GM21526 (cell line): ENCODE results near the gene SLC7A5.

Experiments
- ATAC-seq: cut with Tn5 transposase; IDR thresholded peaks from one replicate; pipeline ENCODE4 v1.9.1; 2021; ENCODE audit warnings: moderate library complexity; ENCODE audit not compliant: unreplicated experiment, low FRiP score

SLC7A5 gene

GRCh38 chr16:87847785-87848675 is 21.3 kb downstream of the SLC7A5 start:
- no peak for ATAC-seq

- no peak for ATAC-seq
Observed at GRCh38 chr16:87847467-87847784, 21.9 kb downstream of the SLC7A5 start.

GRCh38 chr16:87846705-87847466 is 22.4 kb downstream of the SLC7A5 start:
- no peak for ATAC-seq

- ATAC-seq: no peak
Observed at GRCh38 chr16:87845807-87846619, 23.3 kb downstream of the SLC7A5 start.

DNA sequence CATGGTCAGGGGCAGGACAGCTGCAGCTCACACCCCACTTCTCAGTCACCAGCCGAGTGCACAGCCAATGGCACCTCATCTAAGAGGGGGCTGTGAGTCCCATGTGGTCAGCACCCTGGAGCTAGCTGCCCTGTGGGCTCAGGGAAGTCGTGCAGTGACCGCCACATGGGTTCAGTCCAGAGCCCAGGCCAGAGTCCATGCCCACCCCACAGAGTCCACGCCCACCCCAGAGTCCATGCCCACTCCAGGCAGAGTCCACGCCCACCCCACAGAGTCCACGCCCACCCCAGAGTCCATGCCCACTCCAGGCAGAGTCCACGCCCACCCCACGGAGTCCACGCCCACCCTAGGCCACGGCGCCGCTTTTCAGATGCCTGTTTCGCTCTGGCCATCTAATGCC is 24.1 kb downstream of the SLC7A5 start:
- no peak for ATAC-seq

DNA sequence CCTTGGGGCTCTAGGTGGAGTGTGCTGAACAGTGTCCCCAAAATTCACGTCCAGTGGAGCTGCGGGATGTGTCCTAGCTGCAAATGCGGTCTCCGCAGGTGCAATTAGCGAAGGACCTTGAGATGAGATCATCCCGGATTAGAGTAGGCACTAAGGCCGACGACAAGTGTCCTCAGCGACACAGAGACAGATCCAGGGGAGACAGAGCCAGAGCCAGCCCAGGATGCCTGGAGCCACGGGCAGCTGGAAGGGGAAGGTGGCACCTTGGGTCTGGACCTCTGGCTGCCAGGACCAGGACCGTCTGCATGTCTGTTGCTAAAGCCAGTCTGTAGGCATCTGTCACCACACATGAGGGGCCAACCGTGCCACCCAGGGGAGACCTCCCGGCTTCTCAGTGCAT is 24.5 kb downstream of the SLC7A5 start:
- ATAC-seq: no peak

DNA sequence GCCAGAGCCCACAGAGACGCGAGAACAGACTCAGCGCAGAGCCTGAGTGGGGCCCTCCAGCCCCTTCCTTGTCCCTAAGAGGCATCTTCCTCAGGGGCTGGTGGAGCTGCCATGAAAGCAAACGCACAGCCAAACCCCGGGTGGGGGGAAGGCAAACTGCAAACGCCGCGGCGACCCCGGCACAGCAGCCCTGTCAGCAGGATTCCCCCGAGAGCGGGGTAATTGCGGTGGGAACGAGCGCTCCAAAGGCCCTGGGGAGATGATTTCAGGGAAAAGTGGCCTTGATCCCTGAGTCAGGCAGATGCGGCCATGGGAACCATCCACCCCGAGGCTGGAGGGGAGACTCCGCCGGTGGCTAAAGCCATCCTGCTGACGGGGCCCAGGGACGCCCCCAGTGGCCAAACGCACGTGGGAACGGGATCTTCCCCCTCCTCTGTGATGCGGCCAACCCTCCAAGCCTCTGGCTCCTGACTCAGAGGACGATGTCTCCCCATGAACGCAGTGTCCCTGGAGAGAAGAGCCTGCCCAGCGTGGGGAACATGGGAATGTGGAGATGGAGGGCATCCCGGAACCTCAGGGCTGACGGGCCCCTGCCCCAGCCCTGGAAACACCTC is 25.1 kb downstream of the SLC7A5 start:
- ATAC-seq: no peak

- no peak for ATAC-seq
Observed at GRCh38 chr16:87843678-87844105, 25.6 kb downstream of the SLC7A5 start.

DNA sequence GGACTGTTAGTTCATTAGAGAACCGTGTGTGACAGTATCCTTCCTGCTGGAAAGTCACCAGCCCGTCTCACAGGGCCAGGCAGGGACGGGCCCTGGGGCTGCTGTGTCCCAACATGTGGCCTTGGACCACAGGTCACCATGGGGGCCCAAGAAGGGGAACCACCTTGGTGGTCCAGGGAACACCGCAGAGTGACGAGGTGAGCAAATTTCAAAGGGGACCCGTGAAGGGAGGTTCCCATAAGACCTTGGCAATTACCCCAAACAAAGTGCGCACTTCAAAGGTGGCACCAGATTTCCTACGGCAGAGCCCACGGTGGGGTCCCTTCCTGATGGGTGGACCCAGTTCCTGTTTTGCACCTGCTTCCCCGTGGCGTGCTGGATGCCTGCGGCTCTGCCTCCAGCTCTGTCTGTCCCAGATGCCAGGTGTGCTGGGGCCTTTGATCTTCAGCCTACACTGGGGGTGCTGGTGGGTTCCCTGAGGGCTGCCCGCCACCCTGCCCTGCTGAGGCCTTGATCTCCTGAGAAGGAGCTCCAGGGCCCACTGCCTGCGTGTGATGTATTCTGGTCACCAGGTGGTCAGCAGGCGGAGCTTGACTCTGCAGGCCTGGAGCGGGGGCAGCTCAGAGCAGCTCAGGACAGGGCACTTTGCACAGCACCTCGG is 27.0 kb downstream of the SLC7A5 start:
- ATAC-seq: no peak

DNA sequence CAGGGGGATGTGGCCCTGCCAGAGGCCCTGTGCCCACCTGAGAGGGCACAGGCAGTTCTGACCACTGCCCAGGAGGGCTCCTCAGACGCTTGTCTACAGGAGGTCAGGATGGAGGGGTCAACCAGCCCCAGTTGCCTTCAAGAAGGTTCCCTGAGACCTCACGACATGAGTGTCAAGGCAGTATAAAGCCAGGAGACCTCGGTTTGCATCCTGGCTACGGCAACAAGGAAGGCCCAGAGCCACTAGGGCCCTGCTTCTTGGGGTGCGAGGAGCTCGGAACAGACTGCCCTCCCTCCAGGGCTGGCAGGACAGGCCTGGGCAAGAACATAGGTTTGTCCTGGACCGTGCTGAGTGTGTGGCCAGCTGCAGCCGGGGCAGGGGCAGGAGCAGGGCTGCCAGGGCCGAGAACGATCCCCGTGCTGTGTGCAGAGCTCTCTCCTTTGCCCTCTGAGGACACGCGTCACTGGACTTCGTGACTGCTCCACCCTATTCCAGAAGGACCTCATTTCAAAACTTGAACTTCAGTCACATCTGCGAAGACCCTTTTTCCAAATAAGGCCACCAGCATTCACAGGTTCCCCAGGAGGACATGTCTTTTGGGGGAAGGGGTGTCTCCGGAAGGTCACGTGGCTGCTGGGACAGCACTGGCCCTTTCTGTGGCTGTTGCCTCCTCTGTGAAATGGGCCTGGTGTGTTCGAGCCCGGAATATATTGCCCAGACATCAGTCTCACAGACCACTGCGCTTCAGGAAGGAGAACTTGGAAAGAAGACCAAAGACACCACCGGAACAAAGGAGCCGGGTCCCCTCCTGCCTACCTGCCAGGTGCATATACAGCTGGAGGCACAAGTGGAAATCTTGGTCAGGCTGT is 27.7 kb downstream of the SLC7A5 start:
- no peak for ATAC-seq

- ATAC-seq: no peak
Observed at GRCh38 chr16:87840271-87840978, 28.9 kb downstream of the SLC7A5 start.

DNA sequence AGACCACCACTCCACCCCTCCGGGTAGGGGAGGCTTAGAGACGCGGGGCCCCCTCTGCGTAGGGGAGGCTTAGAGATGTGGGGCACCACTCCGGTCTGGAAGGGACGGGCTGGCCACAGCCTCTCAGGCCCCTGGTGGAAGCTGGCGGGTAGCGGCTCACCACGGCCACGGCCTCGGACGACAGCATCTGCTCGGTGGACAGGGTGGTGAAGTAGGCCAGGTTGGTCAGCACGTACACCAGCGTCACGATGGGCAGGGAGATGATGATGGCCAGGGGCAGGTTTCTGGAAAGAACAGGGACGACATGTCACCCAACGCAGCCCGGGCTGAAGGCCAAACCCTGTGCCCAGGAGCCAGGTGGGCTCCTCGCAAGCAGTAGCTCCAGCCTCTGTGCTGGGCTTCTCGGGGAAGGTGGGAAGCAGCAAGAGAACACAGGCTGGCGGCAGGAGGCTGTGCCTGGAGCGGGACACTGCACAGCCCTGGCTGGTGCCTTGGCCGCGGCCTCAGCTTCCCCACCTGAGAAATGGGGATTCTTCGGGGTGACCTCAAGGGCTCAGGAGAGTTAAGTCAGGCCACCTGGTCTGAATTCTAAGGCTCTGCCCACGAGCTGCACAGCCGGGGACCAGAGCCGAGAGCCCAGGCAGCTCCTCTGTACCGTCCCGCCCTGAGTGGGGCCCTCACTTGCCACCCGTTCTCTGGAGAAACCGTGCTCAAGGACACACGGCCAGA is 29.6 kb downstream of the SLC7A5 start:
- no peak for ATAC-seq

GRCh38 chr16:87838643-87839541 is 30.4 kb downstream of the SLC7A5 start:
- no peak for ATAC-seq

DNA sequence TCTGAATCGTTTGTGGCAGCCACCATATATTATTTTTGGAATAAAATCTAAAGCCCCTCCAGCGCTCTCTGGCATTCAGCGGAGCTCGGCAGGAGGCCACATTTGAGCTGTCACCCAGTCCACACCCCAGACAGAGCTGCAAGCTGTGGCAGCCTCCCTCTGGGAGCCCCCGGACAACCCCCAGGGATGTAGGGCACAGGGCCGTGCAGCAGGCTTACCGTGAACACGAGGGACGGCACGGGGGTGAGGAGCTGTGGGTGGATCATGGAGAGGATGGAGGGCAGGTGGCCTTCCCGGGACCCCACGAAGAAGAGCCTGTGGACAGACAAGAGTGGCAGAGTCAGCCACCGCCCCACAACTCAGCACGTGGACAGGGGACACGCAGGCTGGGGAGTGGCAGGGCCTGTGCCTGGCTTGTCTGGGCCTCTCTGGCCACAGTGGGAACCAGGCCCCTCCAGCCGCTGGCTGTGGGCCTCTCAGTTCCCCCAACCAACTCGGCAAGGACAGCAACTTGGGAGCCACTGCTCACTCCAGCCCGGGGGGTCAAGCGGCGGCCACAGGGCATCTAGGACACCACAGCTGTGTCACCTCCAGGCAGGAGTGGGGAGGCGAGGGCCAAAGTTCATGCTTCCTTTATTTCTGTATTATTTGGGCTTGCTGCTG is 31.5 kb downstream of the SLC7A5 start:
- ATAC-seq: no peak

DNA sequence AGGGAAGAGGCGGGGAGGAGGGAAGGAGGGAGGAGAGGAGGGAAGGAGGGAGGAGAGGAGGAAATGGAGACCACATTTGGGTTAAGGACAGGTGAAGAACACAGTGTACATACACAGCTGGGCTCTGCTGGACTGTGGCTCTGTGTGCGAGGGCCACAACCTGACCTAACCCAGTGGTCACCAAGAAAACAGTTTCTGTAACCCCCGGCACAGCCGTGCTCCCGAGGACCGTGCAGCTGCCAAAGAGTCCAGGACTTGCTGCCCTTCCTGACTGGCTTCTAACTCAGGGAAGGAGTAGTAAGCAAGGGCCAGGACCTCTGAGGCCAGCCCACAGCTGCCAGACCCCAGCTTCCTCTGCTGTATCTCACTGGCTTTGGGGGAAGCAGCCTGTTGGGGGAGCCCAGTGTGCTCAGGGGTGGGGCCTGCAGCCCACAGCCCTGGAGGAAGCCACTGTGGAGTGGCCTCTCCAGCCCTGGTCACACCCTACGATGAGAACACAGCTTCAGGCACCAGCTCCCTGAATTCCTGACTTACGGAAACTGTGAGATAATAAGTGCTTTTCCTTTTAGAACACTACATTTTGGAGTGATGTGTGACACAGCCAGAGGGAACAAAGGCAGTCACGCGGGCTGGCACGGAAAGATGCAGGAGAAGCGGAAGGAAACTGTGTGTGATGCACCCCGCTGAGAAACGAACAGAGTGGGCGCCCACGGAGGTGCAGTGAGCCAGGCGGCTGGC is 32.3 kb downstream of the SLC7A5 start:
- ATAC-seq: no peak
